Measurements from ENCODE around the gene EVX1. TPM values are rescaled to one million over a fixed set of nuclear protein-coding genes. Genes with fewer than 3 reads are reported as not detected.

EVX1 gene
- total RNA-seq, 4 donors from 2014 or later, result 1.4 to 17.2 (median 3.4) TPM; not detected in 1

GRCh38 chr7:27251652-27252590 lies 9.3 kb downstream of the EVX1 start:
- peak overlapping the region in 2 of 4 donors; percentile 4 to 5 for H3K4me3 ChIP-seq
- in situ Hi-C loops (cut with MboI; ENCODE audit: low pct_ligation_motif_present in 1 of 4, low pct_unique_long_range_greater_than_20kb in 1 of 4, low sequenced_read_pairs in 3 of 4), result no loop called here

GRCh38 chr7:27254625-27255024 lies 12.0 kb downstream of the EVX1 start:
- in situ Hi-C loops (cut with MboI; ENCODE audit: low pct_ligation_motif_present in 1 of 4, low pct_unique_long_range_greater_than_20kb in 1 of 4, low sequenced_read_pairs in 3 of 4) (no loop called here), intact Hi-C loops (cut with DNase I; ENCODE audit: low total_unique reads) (no loop called here)
- Histone ChIP-seq H3K4me1 (peaks cover 0 to 13% (median 12%) of the 10 kb centered on the region in 4 donors), H3K27ac (no peak overlapping the region), H3K9me3 (no peaks in the 10 kb centered on the region), H3K36me3 (no peaks in the 10 kb centered on the region), H3K27me3 (peaks cover 52% of the 10 kb centered on the region), H3K4me3 (no peak overlapping the region)
- WGBS, 2 donors (ENCODE audit: low coverage in 1 of 2), result 83% methylated on average over 1 of the region's 1 CpG; no CpG with 5 or more reads in 1 of the 2 donors
- TF ChIP-seq POLR2AphosphoS5 (IDR thresholded peaks at IDR 0.05) (no peak), CTCF (IDR thresholded peaks at IDR 0.05) (no peak), POLR2A (IDR thresholded peaks at IDR 0.05) (no peak), EP300 (IDR thresholded peaks at IDR 0.05; ENCODE audit: low read depth) (no peak)
- no peak for DNase-seq

More at GRCh38 chr7:27251652-27252590, 9.3 kb downstream of the EVX1 start:
- H3K27me3 ChIP-seq, result peaks cover 79% of the 10 kb centered on the region
- H3K9me3 ChIP-seq, result no peaks in the 10 kb centered on the region
- no peak overlapping the region for H3K27ac ChIP-seq
- TF ChIP-seq CTCF (IDR thresholded peaks at IDR 0.05) (no peak), POLR2AphosphoS5 (IDR thresholded peaks at IDR 0.05) (no peak), EP300 (IDR thresholded peaks at IDR 0.05; ENCODE audit: low read depth) (no peak), POLR2A (IDR thresholded peaks at IDR 0.05) (no peak)
- H3K36me3 ChIP-seq, result no peaks in the 10 kb centered on the region
- DNase-seq, result no peak
- intact Hi-C loops (cut with DNase I; ENCODE audit: low total_unique reads), result no loop called here
- WGBS, 2 donors (ENCODE audit: low coverage in 1 of 2), result 7 to 29% methylated on average over 12 to 64 of the region's 72 CpGs
- peaks cover 0 to 13% (median 12%) of the 10 kb centered on the region in 4 donors for H3K4me1 ChIP-seq

DNA sequence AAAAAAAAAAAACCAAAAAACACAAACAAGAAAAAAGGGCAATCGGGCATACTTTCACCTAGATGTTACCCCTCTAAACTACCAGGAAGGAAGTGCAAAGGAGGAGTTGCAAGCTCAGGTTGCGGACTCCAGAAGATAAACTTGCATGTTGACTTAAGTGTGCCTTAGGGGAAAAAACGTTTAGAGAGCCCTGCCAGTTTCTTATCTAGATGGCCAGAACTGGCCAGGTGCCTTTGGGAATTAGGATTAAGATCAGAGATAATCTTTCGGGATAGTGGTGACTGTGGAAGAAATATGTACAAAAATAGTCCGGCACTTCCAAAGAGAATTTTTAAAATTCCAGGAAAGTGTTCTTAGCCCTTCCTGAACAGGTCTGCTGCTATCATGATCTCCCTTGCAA lies 17.6 kb downstream of the EVX1 start:
- Histone ChIP-seq H3K9me3 (no peaks in the 10 kb centered on the region), H3K4me3 (no peak overlapping the region), H3K4me1 (no peaks in the 10 kb centered on the region), H3K27ac (no peak overlapping the region), H3K27me3 (no peaks in the 10 kb centered on the region), H3K36me3 (no peaks in the 10 kb centered on the region)
- DNase-seq, result no peak
- intact Hi-C loops (cut with DNase I; ENCODE audit: low total_unique reads), result no loop called here
- WGBS, 2 donors (ENCODE audit: low coverage in 1 of 2), result 53 to 63% methylated on average over 4 to 5 of the region's 5 CpGs
- TF ChIP-seq POLR2A (IDR thresholded peaks at IDR 0.05), result no peak
- TF ChIP-seq POLR2AphosphoS5 (IDR thresholded peaks at IDR 0.05), result no peak
- TF ChIP-seq CTCF (IDR thresholded peaks at IDR 0.05), result no peak
- TF ChIP-seq EP300 (IDR thresholded peaks at IDR 0.05; ENCODE audit: low read depth), result no peak
- in situ Hi-C loops (cut with MboI; ENCODE audit: low pct_ligation_motif_present in 1 of 4, low pct_unique_long_range_greater_than_20kb in 1 of 4, low sequenced_read_pairs in 3 of 4), result no loop called here

- DNase-seq, result no peak
- no peak overlapping the region for H3K27ac ChIP-seq
- intact Hi-C loops (cut with DNase I; ENCODE audit: low total_unique reads) (no loop called here), in situ Hi-C loops (cut with MboI; ENCODE audit: low pct_ligation_motif_present in 1 of 4, low pct_unique_long_range_greater_than_20kb in 1 of 4, low sequenced_read_pairs in 3 of 4) (no loop called here)
- H3K9me3 ChIP-seq, result no peaks in the 10 kb centered on the region
- H3K4me3 ChIP-seq, result no peak overlapping the region
- H3K27me3 ChIP-seq, result no peaks in the 10 kb centered on the region
- TF ChIP-seq EP300 (IDR thresholded peaks at IDR 0.05; ENCODE audit: low read depth), result no peak
- TF ChIP-seq CTCF (IDR thresholded peaks at IDR 0.05), result no peak
- no peak for TF ChIP-seq POLR2A (IDR thresholded peaks at IDR 0.05)
- H3K4me1 ChIP-seq, result no peaks in the 10 kb centered on the region
- H3K36me3 ChIP-seq, result no peaks in the 10 kb centered on the region
- WGBS, 2 donors (ENCODE audit: low coverage in 1 of 2), result 87 to 91% methylated on average over 4 of the region's 4 CpGs
Observed at GRCh38 chr7:27262121-27262520, 19.5 kb downstream of the EVX1 start.

All from transverse colon (tissue), 4 donors.